ENCODE results near the gene LINS1. TPM values are rescaled to one million over a fixed set of nuclear protein-coding genes. Genes with fewer than 3 reads are reported as not detected.

The LINS1 gene
- total and polyA plus RNA-seq, 2 experiments from 2014 or later = 9.6 to 13.6 TPM

DNA sequence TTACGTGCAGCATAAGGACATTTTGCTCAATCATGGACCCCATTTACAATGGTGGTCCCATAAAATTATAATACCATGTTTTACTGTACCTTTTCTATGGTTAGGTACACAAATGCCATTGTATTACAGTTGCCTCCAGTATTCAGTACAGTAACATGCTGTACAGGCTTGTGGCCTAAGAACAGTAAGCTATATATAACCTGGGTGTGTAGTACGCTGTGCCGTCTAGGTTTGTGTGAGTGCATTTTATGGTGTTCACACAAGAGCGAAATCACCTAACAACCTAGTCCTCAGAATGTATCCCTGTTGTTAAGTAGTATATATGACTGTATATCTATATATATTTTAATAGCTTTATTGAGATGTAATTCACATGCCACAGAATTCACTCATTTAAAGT, 12.9 kb upstream of the LINS1 start:
- H3K27ac ChIP-seq = no peak overlapping the region
- no peaks in the 10 kb centered on the region for H3F3A ChIP-seq (ENCODE audit: insufficient read depth)
- H2AFZ ChIP-seq = no peak overlapping the region
- H3K4me1 ChIP-seq (ENCODE audit: insufficient read depth) = no peaks in the 10 kb centered on the region
- H4K20me1 ChIP-seq (ENCODE audit: insufficient read depth) = no peaks in the 10 kb centered on the region
- no peak overlapping the region for H3K4me3 ChIP-seq
- 96 to 97% methylated on average over 4 of the region's 4 CpGs for WGBS, 2 experiments (ENCODE audit: low coverage in 1 of 2, low lambda C conversion rate in 2 of 2, missing lambda C conversion rate in 2 of 2)
- no peak overlapping the region for H3K9ac ChIP-seq
- peaks cover 21% of the 10 kb centered on the region for H3K36me3 ChIP-seq (ENCODE audit: low read depth)
- H3K79me2 ChIP-seq (ENCODE audit: insufficient read depth) = peaks cover 33% of the 10 kb centered on the region
- no peak overlapping the region for H3K4me2 ChIP-seq (ENCODE audit: unreplicated experiment)
- H3K27me3 ChIP-seq (replicated peaks; ENCODE audit: insufficient read depth) = no peaks in the 10 kb centered on the region
- TF ChIP-seq EZH2 (IDR thresholded peaks at IDR 0.05; ENCODE audit: insufficient read depth, poor library complexity, severe bottlenecking) (no peak), EZH2phosphoT487 (IDR thresholded peaks at IDR 0.05; ENCODE audit: insufficient read depth, low read depth) (no peak)
- no peak for DNase-seq
- H3K9me3 ChIP-seq (ENCODE audit: low read depth) = no peaks in the 10 kb centered on the region
- H3K9me2 ChIP-seq (ENCODE audit: insufficient read depth) = no peaks in the 10 kb centered on the region
- in situ Hi-C loops (cut with MboI) = loop anchor here (10.0 kb wide), 1 partner anchor 650 kb away; no protein-coding TSS in a partner anchor

DNA sequence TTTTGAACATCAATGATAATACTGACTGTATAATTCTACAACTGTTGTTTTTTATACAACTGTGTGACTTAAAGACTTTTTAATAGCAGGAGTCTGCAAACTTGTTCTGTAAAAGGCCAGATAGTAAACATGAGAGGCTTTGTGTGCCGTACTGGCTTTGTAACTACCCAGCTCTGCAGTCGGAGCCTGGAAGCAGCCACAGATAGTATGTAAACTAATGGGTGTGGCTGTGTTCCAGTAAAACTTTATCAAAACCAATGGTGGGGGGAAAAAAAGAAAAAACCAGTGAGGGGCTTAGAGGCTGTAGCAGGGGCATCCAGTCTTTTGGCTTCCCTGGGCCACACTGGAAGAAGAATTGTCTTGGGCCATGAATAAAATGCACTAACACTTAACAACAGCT, 12.4 kb upstream of the LINS1 start:
- WGBS, 2 experiments (ENCODE audit: low coverage in 1 of 2, low lambda C conversion rate in 2 of 2, missing lambda C conversion rate in 2 of 2) = 75 to 90% methylated on average over 2 of the region's 2 CpGs
- in situ Hi-C loops (cut with MboI) = loop anchor here (10.0 kb wide), 1 partner anchor 650 kb away; no protein-coding TSS in a partner anchor
- TF ChIP-seq EZH2phosphoT487 (IDR thresholded peaks at IDR 0.05; ENCODE audit: insufficient read depth, low read depth) (no peak), EZH2 (IDR thresholded peaks at IDR 0.05; ENCODE audit: insufficient read depth, poor library complexity, severe bottlenecking) (no peak)

DNA sequence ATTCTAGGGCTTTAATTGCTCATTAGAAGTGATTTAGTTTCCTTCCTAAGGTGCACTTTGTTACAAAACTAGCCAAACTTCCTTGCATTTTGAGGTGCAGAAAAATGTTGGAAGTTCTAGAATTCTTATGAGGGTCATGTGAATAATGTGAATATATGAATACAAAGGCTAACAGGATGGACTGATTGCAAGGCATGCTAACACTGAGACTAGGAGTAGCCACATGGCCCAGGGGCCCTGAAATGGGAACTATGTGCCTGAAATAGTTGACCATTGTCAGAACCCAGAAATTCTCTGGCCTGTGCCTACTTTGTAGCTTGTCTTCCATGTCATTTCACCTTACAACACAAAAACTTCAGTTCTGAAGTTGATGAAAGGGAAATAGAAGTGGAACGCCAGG, 11.2 kb upstream of the LINS1 start:
- in situ Hi-C loops (cut with MboI) = loop anchor here (10.0 kb wide), 1 partner anchor 652 kb away; no protein-coding TSS in a partner anchor
- Histone ChIP-seq H3K9me3 (ENCODE audit: low read depth) (no peaks in the 10 kb centered on the region), H3K27ac (no peak overlapping the region), H2AFZ (no peak overlapping the region), H3F3A (ENCODE audit: insufficient read depth) (no peaks in the 10 kb centered on the region), H3K79me2 (ENCODE audit: insufficient read depth) (peaks cover 36% of the 10 kb centered on the region), H3K4me1 (ENCODE audit: insufficient read depth) (no peaks in the 10 kb centered on the region), H3K9ac (no peak overlapping the region), H3K36me3 (ENCODE audit: low read depth) (peaks cover 24% of the 10 kb centered on the region), H3K9me2 (ENCODE audit: insufficient read depth) (no peaks in the 10 kb centered on the region), H3K4me3 (no peak overlapping the region), H3K27me3 (replicated peaks; ENCODE audit: insufficient read depth) (no peaks in the 10 kb centered on the region), H3K4me2 (ENCODE audit: unreplicated experiment) (no peak overlapping the region), H4K20me1 (ENCODE audit: insufficient read depth) (no peaks in the 10 kb centered on the region)
- TF ChIP-seq EZH2 (IDR thresholded peaks at IDR 0.05; ENCODE audit: insufficient read depth, poor library complexity, severe bottlenecking) (no peak), EZH2phosphoT487 (IDR thresholded peaks at IDR 0.05; ENCODE audit: insufficient read depth, low read depth) (no peak)
- 100% methylated on average over 1 of the region's 1 CpG for WGBS, 2 experiments (ENCODE audit: low coverage in 1 of 2, low lambda C conversion rate in 2 of 2, missing lambda C conversion rate in 2 of 2)
- no peak for DNase-seq

More for the DNA sequence above, 12.4 kb upstream of the LINS1 start:
- Histone ChIP-seq H3K9me3 (ENCODE audit: low read depth) (no peaks in the 10 kb centered on the region), H3K27ac (no peak overlapping the region), H3K4me1 (ENCODE audit: insufficient read depth) (no peaks in the 10 kb centered on the region), H3K4me2 (ENCODE audit: unreplicated experiment) (no peak overlapping the region), H3K4me3 (no peak overlapping the region), H4K20me1 (ENCODE audit: insufficient read depth) (no peaks in the 10 kb centered on the region), H3K79me2 (ENCODE audit: insufficient read depth) (peaks cover 36% of the 10 kb centered on the region), H3F3A (ENCODE audit: insufficient read depth) (no peaks in the 10 kb centered on the region), H3K9ac (no peak overlapping the region), H3K36me3 (ENCODE audit: low read depth) (peaks cover 24% of the 10 kb centered on the region), H3K27me3 (replicated peaks; ENCODE audit: insufficient read depth) (no peaks in the 10 kb centered on the region), H3K9me2 (ENCODE audit: insufficient read depth) (no peaks in the 10 kb centered on the region), H2AFZ (no peak overlapping the region)
- DNase-seq = no peak

DNA sequence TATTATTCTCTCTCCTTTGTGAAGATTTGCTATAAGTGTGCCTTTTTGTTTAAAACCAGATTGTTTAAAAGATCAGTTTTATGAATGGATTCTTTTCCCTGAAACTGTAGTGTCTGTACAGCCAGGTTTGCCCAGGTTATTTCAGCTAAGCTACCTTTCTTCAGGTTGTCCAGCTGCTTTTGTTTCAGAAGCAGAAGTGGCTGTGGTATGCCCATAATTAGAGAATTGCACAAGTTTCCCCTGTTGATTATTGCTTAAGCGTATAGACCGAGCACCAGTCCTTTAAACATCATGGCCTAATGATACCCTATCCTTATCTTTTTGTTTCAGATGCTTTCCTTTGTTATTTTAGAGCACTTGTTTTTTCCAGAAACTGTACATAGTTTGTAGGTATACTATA, 10.6 kb upstream of the LINS1 start:
- H3F3A ChIP-seq (ENCODE audit: insufficient read depth) = no peaks in the 10 kb centered on the region
- no peaks in the 10 kb centered on the region for H3K9me2 ChIP-seq (ENCODE audit: insufficient read depth)
- 100% methylated on average over 2 of the region's 2 CpGs for WGBS, 2 experiments (ENCODE audit: low coverage in 1 of 2, low lambda C conversion rate in 2 of 2, missing lambda C conversion rate in 2 of 2)
- no peaks in the 10 kb centered on the region for H4K20me1 ChIP-seq (ENCODE audit: insufficient read depth)
- no peak overlapping the region for H3K4me2 ChIP-seq (ENCODE audit: unreplicated experiment)
- H3K9ac ChIP-seq = no peak overlapping the region
- no peaks in the 10 kb centered on the region for H3K4me1 ChIP-seq (ENCODE audit: insufficient read depth)
- TF ChIP-seq EZH2 (IDR thresholded peaks at IDR 0.05; ENCODE audit: insufficient read depth, poor library complexity, severe bottlenecking) (no peak), EZH2phosphoT487 (IDR thresholded peaks at IDR 0.05; ENCODE audit: insufficient read depth, low read depth) (no peak)
- in situ Hi-C loops (cut with MboI) = loop anchor here (10.0 kb wide), 1 partner anchor 652 kb away; no protein-coding TSS in a partner anchor
- H3K27ac ChIP-seq = no peak overlapping the region
- H3K4me3 ChIP-seq = no peak overlapping the region
- H3K36me3 ChIP-seq (ENCODE audit: low read depth) = peaks cover 24% of the 10 kb centered on the region
- no peaks in the 10 kb centered on the region for H3K27me3 ChIP-seq (replicated peaks; ENCODE audit: insufficient read depth)
- no peaks in the 10 kb centered on the region for H3K9me3 ChIP-seq (ENCODE audit: low read depth)
- H3K79me2 ChIP-seq (ENCODE audit: insufficient read depth) = peaks cover 38% of the 10 kb centered on the region
- no peak for DNase-seq
- no peak overlapping the region for H2AFZ ChIP-seq
